Inflammatory macrophage treated with lipopolysaccharide for 4 hours (primary cell): ENCODE results near the gene DPF3.

Experiments used
- DNase-seq: peaks from one replicate; pipeline ENCODE4 v3.0.0-alpha.2; 2020

Gene DPF3

GRCh38 chr14:72833174-72833573 lies 60.7 kb downstream of the DPF3 start:
- no peak for DNase-seq

GRCh38 chr14:72830786-72831594 lies 62.9 kb downstream of the DPF3 start:
- no peak for DNase-seq

GRCh38 chr14:72830356-72830755 lies 63.5 kb downstream of the DPF3 start:
- no peak for DNase-seq

GRCh38 chr14:72828604-72829003 lies 65.3 kb downstream of the DPF3 start:
- no peak for DNase-seq

GRCh38 chr14:72826039-72826438 lies 67.9 kb downstream of the DPF3 start:
- DNase-seq, result no peak

GRCh38 chr14:72825486-72825885 lies 68.4 kb downstream of the DPF3 start:
- DNase-seq, result no peak

GRCh38 chr14:72824051-72824450 lies 69.8 kb downstream of the DPF3 start:
- no peak for DNase-seq

GRCh38 chr14:72822946-72823611 lies 70.8 kb downstream of the DPF3 start:
- DNase-seq, result no peak

GRCh38 chr14:72818998-72819397 lies 74.9 kb downstream of the DPF3 start:
- DNase-seq, result no peak

GRCh38 chr14:72816287-72816686 lies 77.6 kb downstream of the DPF3 start:
- no peak for DNase-seq

- no peak for DNase-seq
Observed at GRCh38 chr14:72815430-72815829, 78.5 kb downstream of the DPF3 start.

- no peak for DNase-seq
Observed at GRCh38 chr14:72812292-72812851, 81.5 kb downstream of the DPF3 start.

- peak; percentile 23 for DNase-seq
Observed at GRCh38 chr14:72810201-72810600, 83.7 kb downstream of the DPF3 start.

- no peak for DNase-seq
Observed at GRCh38 chr14:72809063-72809462, 84.8 kb downstream of the DPF3 start.

GRCh38 chr14:72808564-72808963 lies 85.3 kb downstream of the DPF3 start:
- DNase-seq, result no peak

GRCh38 chr14:72802588-72802946 lies 91.3 kb downstream of the DPF3 start:
- DNase-seq, result no peak

GRCh38 chr14:72801836-72802587 lies 91.9 kb downstream of the DPF3 start:
- no peak for DNase-seq

GRCh38 chr14:72801381-72801812 lies 92.5 kb downstream of the DPF3 start:
- DNase-seq, result no peak

GRCh38 chr14:72800848-72801370 lies 93.0 kb downstream of the DPF3 start:
- DNase-seq, result no peak

- DNase-seq, result no peak
Observed at GRCh38 chr14:72800296-72800695, 93.6 kb downstream of the DPF3 start.

- DNase-seq, result no peak
Observed at GRCh38 chr14:72796935-72797334, 97.0 kb downstream of the DPF3 start.

GRCh38 chr14:72793156-72793939 lies 100.6 kb downstream of the DPF3 start:
- DNase-seq, result no peak
